GM12878 (cell line): ENCODE measurements around the gene PAFAH2. TPM values are rescaled to one million over a fixed set of nuclear protein-coding genes. Genes with fewer than 3 reads are reported as not detected.

ENCODE experiments used
- ATAC-seq: fragments of 200-7000 bp; cut with Tn5 transposase; 3 replicates; pipeline ENCODE4 v1.9.1; 2020; ENCODE audit warnings: mild to moderate bottlenecking, moderate library complexity
- BruUV-seq: library from RNA; stranded (reverse); fragments of 400-500 nt; replicated peaks from 2 replicates; lab custom pipeline; 2021; lab: Mats Ljungman, UMichigan
- CTCF ChIA-PET: fragments of 300-600 bp; sonication (Branson Sonifier 250); formaldehyde crosslinking; extraction: SDS; loops from one replicate; lab custom pipeline; 2021; ENCODE audit warnings: inconsistent platforms; lab: Yijun Ruan, JAX
- POLR2A ChIA-PET: fragments of 350-600 bp; formaldehyde crosslinking; extraction: SDS; loops from one replicate; lab custom pipeline; 2021; ENCODE audit warnings: inconsistent platforms; lab: Charles Lee
- RAD21 ChIA-PET: fragments of 300-600 bp; sonication (Branson Sonifier 250); formaldehyde crosslinking; loops from one replicate; lab custom pipeline; 2023; ENCODE audit warnings: antibody characterized with exemption; ENCODE audit not compliant: unreplicated experiment; lab: Charles Lee
- SMC1A ChIA-PET: fragments of 300-600 bp; sonication (Branson Sonifier 250); formaldehyde crosslinking; loops from one replicate; lab custom pipeline; 2023; ENCODE audit not compliant: unreplicated experiment, uncharacterized antibody; lab: Charles Lee
- DNase-seq: peaks from one replicate; pipeline ENCODE4 v3.0.0-alpha.2; 2011; ENCODE audit warnings: low read depth, low spot score
- FAIRE-seq: peaks from 3 replicates; lab custom pipeline; 2011; peaks lifted over from hg19 to GRCh38; lab: Jason Lieb, UNC
- H2AFZ ChIP-seq: 2 replicates; pipeline ENCODE4 v1.6.0; 2011; ENCODE audit warnings: low read depth, low read length, control low read depth; ENCODE audit not compliant: control insufficient read depth
- H3K27ac ChIP-seq: 2 replicates; pipeline ENCODE4 v1.5.1; 2011; ENCODE audit warnings: control low read depth; ENCODE audit not compliant: control insufficient read depth, insufficient read depth
- H3K27me3 ChIP-seq, 2 experiments: replicated peaks in 1 of 2; 2 replicates each; pipeline versions ENCODE4 v1.6.0 to v1.6.1; 2011; ENCODE audit warnings: low read length in 1 of 2; ENCODE audit not compliant: control insufficient read depth in 2 of 2, insufficient read depth in 2 of 2
- H3K36me3 ChIP-seq, 2 experiments: 2 replicates each; pipeline ENCODE4 v1.5.1; 2011; ENCODE audit warnings: low read length in 1 of 2; ENCODE audit not compliant: control insufficient read depth in 2 of 2, insufficient read depth in 2 of 2
- H3K4me1 ChIP-seq: 2 replicates; pipeline ENCODE4 v1.6.1; 2011; ENCODE audit warnings: mild to moderate bottlenecking, low read length, moderate library complexity, mixed read lengths; ENCODE audit not compliant: control insufficient read depth, insufficient read depth
- H3K4me2 ChIP-seq: 2 replicates; pipeline ENCODE4 v1.6.0; 2011; ENCODE audit warnings: control low read depth; ENCODE audit not compliant: control insufficient read depth, insufficient read depth
- H3K4me3 ChIP-seq: fragments of 200-600 bp; sonication (generic); 2 replicates; pipeline ENCODE4 v1.5.1; 2016
- H3K79me2 ChIP-seq: 2 replicates; pipeline ENCODE4 v1.6.0; 2011; ENCODE audit warnings: low read length; ENCODE audit not compliant: control insufficient read depth, insufficient read depth
- H3K9ac ChIP-seq: 2 replicates; pipeline ENCODE4 v1.8.0; 2011; ENCODE audit warnings: low read length, control low read depth, mixed read lengths; ENCODE audit not compliant: control insufficient read depth, insufficient read depth
- H3K9me3 ChIP-seq: replicated peaks from 3 replicates; pipeline ENCODE4 v1.5.1; 2011; ENCODE audit warnings: mild to moderate bottlenecking, low read length; ENCODE audit not compliant: control insufficient read depth, insufficient read depth
- H4K20me1 ChIP-seq: 2 replicates; pipeline ENCODE4 v1.6.0; 2011; ENCODE audit not compliant: control insufficient read depth, insufficient read depth
- EGR1 ChIP-seq, 2 experiments: IDR thresholded peaks; 1 replicate in 1 of 2; 2 replicates in 1 of 2; pipeline ENCODE4 v1.6.1; 2011 to 2012; ENCODE audit warnings: low read depth in 2 of 2, low read length in 2 of 2, borderline replicate concordance in 1 of 2, mild to moderate bottlenecking in 1 of 2, moderate library complexity in 1 of 2
- MTA2 ChIP-seq: fragments of 450-650 bp; IDR thresholded peaks from 2 replicates; pipeline ENCODE4 v1.6.1; 2016; ENCODE audit warnings: low read depth, mild to moderate bottlenecking, moderate library complexity
- POU2F2 ChIP-seq: IDR thresholded peaks from 3 replicates; pipeline ENCODE4 v1.6.1; 2011; ENCODE audit warnings: low read depth, mild to moderate bottlenecking, low read length, borderline replicate concordance
- WGBS: methylation state at CpG from one replicate; pipeline ENCODE4 v1.1.6; 2016; ENCODE audit warnings: low lambda C conversion rate; ENCODE audit not compliant: insufficient replicate concordance, insufficient coverage; ENCODE audit errors: missing lambda C conversion rate; 5-methylcytosine and 5-hydroxymethylcytosine counted together
- in situ Hi-C: fragments of 300-500 bp; cut with MboI; formaldehyde crosslinking; loops from 9 replicates; pipeline ENCODE4 v1.14.3; 2018; ENCODE audit warnings: mixed read lengths
- intact Hi-C: fragments of 100-400 bp; cut with micrococcal nuclease; formaldehyde crosslinking; loops from one replicate; pipeline ENCODE4 v1.14.2; 2022; ENCODE audit not compliant: unreplicated experiment
- polyA plus RNA-seq, 11 experiments: library from polyadenylated mRNA; depleted of rRNA in 4 of 11; unstranded in 6 of 11; stranded (reverse) in 5 of 11; fragments of >200 nt; fragmentation: Nextera tagmentation in 4 of 11; fragmentation: Illumina TruSeq in 1 of 11; extraction: Ambion mirVana in 4 of 11; extraction: Trizol in 1 of 11; gene quantifications; 1 replicate in 1 of 11; 2 replicates in 10 of 11; pipeline versions ENCODE4 v1.2.1 to v1.2.3, GENCODE V29; 2011 to 2016; ENCODE audit warnings: inconsistent platforms in 2 of 11, missing spikeins in 2 of 11, low read depth in 1 of 11
- total RNA-seq, 4 experiments: library from RNA; depleted of rRNA in 3 of 4; stranded (reverse); fragments of >200 nt in 3 of 4; fragmentation: Illumina TruSeq in 1 of 4; extraction: Trizol in 1 of 4; gene quantifications; 2 replicates each; pipeline versions ENCODE4 v1.2.1 to v1.2.3, GENCODE V29; 2013 to 2021
- TF ChIP-seq, protein P1 (sequence below): fragments of 450-650 bp; IDR thresholded peaks from 2 replicates; pipeline ENCODE4 v1.6.1; 2016; ENCODE audit warnings: mild to moderate bottlenecking

Gene PAFAH2
- total and polyA plus RNA-seq, 10 of the 15 experiments (the other 5 are each of a cell fraction or from before 2014, with no cell fraction given), result 3.0 to 9.5 (median 6.5) TPM

DNA sequence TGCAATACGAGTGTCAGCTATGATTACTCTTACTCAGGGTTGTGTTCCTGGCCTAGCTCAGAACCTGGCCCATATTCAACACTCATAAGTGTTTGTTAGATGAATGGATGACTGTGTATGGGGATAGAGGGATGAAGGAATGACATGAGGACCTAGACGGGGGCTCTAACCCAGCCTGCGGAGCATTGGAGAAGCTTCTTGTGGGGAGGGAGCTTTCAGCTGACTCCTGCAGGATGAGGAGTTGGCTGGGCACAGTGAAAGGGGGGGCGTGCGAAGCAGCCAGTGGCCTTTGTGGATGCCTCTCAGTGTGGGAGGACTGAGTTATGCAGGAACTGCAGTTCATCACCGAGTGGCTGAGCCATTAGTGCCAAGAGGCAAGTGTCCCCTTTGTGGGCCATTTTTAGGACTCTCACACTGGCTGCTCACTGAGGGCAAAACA lies 22.5 kb upstream of the PAFAH2 start:
- SMC1A ChIA-PET, result interaction anchor here (0.6 to 0.9 kb wide), 2 partner anchors 9 to 125 kb away, joined by 3 read pairs; no protein-coding TSS in a partner anchor

More for the DNA sequence above, 22.5 kb upstream of the PAFAH2 start:
- Histone ChIP-seq H3K9me3 (no peaks in the 10 kb centered on the region), H3K79me2 (no peaks in the 10 kb centered on the region), H3K27ac (no peak overlapping the region), H3K4me1 (peaks cover 8% of the 10 kb centered on the region; the same call in 1 of the 2 replicates), H3K4me2 (no peak overlapping the region), H4K20me1 (no peaks in the 10 kb centered on the region), H3K9ac (no peak overlapping the region), H3K4me3 (no peak overlapping the region), H3K27me3 (no peaks in the 10 kb centered on the region; a peak in 3 of 4 replicates), H2AFZ (no peak overlapping the region), H3K36me3 (no peaks in the 10 kb centered on the region)
- ATAC-seq (no peak), DNase-seq (no peak), FAIRE-seq (no peak)
- ChIA-PET RAD21 (no interaction called here), POLR2A (no interaction called here), CTCF (interaction anchor here (1.1 kb wide), 1 partner anchor 15 kb away, joined by 4 read pairs; no protein-coding TSS in a partner anchor)
- in situ Hi-C loops (no loop called here), intact Hi-C loops (no loop called here)
- no TSS peak for BruUV-seq
- WGBS, result 45% methylated on average over 6 of the region's 6 CpGs
- TF ChIP-seq MTA2 (no peak), POU2F2 (peak; percentile 31; the same call in 1 of the 3 replicates), EGR1 (IDR thresholded peaks at IDR 0.05; ENCODE audit: borderline replicate concordance in 1 of 2, low read depth in 2 of 2, low read length in 2 of 2) (no peak)
- TF ChIP-seq, protein P1, sequence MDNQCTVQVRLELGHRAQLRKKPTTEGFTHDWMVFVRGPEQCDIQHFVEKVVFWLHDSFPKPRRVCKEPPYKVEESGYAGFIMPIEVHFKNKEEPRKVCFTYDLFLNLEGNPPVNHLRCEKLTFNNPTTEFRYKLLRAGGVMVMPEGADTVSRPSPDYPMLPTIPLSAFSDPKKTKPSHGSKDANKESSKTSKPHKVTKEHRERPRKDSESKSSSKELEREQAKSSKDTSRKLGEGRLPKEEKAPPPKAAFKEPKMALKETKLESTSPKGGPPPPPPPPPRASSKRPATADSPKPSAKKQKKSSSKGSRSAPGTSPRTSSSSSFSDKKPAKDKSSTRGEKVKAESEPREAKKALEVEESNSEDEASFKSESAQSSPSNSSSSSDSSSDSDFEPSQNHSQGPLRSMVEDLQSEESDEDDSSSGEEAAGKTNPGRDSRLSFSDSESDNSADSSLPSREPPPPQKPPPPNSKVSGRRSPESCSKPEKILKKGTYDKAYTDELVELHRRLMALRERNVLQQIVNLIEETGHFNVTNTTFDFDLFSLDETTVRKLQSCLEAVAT, result peak; percentile 36; the same call in 1 of the 2 replicates
